A549 (cell line): Measurements from ENCODE around the gene NPY4R2.
"Not testable (repeated sequence)": the region's sequence is repeated elsewhere in the genome, so short reads cannot be mapped to it uniquely, and the experiment has no call there.

ENCODE experiments used
- CEBPB ChIP-seq, 2 experiments: fragments of >200 bp in 1 of 2; sonication (Bioruptor Twin) in 1 of 2; formaldehyde crosslinking in 1 of 2; IDR thresholded peaks; 2 replicates each; pipeline ENCODE4 v1.6.1; 2012 to 2016
- HOXA7 ChIP-seq: fragments of 250-450 bp; sonication (Bioruptor Pico); IDR thresholded peaks from 2 replicates; pipeline ENCODE4 v1.5.0; 2020; ENCODE audit warnings: mild to moderate bottlenecking, moderate library complexity
- RAD21 ChIP-seq, 2 experiments: fragments of >200 bp in 1 of 2; sonication (Bioruptor Twin) in 1 of 2; formaldehyde crosslinking in 1 of 2; IDR thresholded peaks in 1 of 2; conservative IDR thresholded peaks in 1 of 2; 2 replicates in 1 of 2; 3 replicates in 1 of 2; pipeline ENCODE4 v1.6.1; 2012 to 2018; ENCODE audit warnings: inconsistent platforms in 1 of 2
- TF ChIP-seq, protein P1 (sequence below): fragments of >200 bp; sonication (Bioruptor Twin); formaldehyde crosslinking; IDR thresholded peaks from 3 replicates; pipeline ENCODE4 v1.5.1; 2016
- TF ChIP-seq, protein P2 (sequence below): IDR thresholded peaks from 2 replicates; pipeline ENCODE4 v1.6.1; 2012

DNA sequence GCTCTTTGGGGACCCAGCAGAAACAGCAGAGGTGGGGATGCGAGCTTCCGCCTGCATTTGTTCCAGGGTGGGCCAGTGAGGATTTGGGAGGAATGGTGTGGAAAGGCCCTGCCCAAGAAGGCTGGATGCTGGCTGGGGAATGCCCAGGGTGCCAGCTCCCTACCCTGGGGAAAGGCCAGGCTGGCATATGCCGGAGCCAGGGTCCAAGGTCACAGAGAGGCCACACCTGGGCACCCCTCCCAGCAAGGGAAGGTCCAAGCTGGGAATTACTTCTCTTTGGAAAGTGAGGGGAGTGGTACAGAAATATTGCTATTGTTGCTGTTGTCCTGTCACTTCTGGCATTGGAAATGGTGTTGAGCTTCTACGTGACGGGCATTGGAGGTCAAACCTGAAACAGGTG is 53.1 kb downstream of the NPY4R2 start:
- TF ChIP-seq, protein P1, sequence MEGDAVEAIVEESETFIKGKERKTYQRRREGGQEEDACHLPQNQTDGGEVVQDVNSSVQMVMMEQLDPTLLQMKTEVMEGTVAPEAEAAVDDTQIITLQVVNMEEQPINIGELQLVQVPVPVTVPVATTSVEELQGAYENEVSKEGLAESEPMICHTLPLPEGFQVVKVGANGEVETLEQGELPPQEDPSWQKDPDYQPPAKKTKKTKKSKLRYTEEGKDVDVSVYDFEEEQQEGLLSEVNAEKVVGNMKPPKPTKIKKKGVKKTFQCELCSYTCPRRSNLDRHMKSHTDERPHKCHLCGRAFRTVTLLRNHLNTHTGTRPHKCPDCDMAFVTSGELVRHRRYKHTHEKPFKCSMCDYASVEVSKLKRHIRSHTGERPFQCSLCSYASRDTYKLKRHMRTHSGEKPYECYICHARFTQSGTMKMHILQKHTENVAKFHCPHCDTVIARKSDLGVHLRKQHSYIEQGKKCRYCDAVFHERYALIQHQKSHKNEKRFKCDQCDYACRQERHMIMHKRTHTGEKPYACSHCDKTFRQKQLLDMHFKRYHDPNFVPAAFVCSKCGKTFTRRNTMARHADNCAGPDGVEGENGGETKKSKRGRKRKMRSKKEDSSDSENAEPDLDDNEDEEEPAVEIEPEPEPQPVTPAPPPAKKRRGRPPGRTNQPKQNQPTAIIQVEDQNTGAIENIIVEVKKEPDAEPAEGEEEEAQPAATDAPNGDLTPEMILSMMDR, result not testable (repeated sequence)
- TF ChIP-seq, protein P2, sequence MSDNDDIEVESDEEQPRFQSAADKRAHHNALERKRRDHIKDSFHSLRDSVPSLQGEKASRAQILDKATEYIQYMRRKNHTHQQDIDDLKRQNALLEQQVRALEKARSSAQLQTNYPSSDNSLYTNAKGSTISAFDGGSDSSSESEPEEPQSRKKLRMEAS, result not testable (repeated sequence)
- not testable (repeated sequence) for TF ChIP-seq CEBPB (IDR thresholded peaks at IDR 0.05); HOXA7 (CRISPR knock-in tag); RAD21 (conservative IDR thresholded peaks at IDR 0.05 in 1 of 2, IDR thresholded peaks at IDR 0.05 in 1 of 2)
